Sciatic nerve (tissue), 2 donors: Measurements from ENCODE around the gene BCAS4. TPM values are rescaled to one million over a fixed set of nuclear protein-coding genes. Genes with fewer than 3 reads are reported as not detected.

ENCODE experiments used
- ATAC-seq: fragments of 200-7000 bp; cut with Tn5 transposase; one replicate; pipeline ENCODE4 v1.9.1; 2020; ENCODE audit warnings: mild to moderate bottlenecking, moderate library complexity
- DNase-seq: peaks from one replicate; pipeline ENCODE4 v3.0.0-alpha.2; 2020; ENCODE audit warnings: low spot score
- intact Hi-C: fragments of 100-400 bp; cut with DNase I; formaldehyde crosslinking; loops from one replicate; pipeline ENCODE4 v1.14.2; 2022
- total RNA-seq: library from RNA; stranded (reverse); fragmentation: NEBNext Ultra II Directional; extraction: Animal tissue kit (Norgen Biotek cat#: 25700); gene quantifications from one replicate; pipeline ENCODE4 v1.2.1, GENCODE V29; 2021
- donor health status: DM: no; HTN: no; CAD: no.
- donor health status: DM: no; HTN: no; CAD: no.

BCAS4 gene
- total RNA-seq, 1 donor from 2014 or later = 4.8 TPM

GRCh38 chr20:50815162-50815989 lies 20.5 kb downstream of the BCAS4 start:
- DNase-seq = no peak
- intact Hi-C loops = no loop called here
- ATAC-seq = peak; percentile 67

- no peak for DNase-seq
- ATAC-seq = no peak
- intact Hi-C loops = no loop called here
These were observed 22.9 kb downstream of the BCAS4 start for GRCh38 chr20:50817776-50818172.

GRCh38 chr20:50819349-50819748 lies 24.5 kb downstream of the BCAS4 start:
- DNase-seq (no peak), ATAC-seq (no peak)

GRCh38 chr20:50820515-50821256 lies 25.8 kb downstream of the BCAS4 start:
- DNase-seq = no peak
- no peak for ATAC-seq
- intact Hi-C loops = no loop called here

More at GRCh38 chr20:50819349-50819748, 24.5 kb downstream of the BCAS4 start:
- intact Hi-C loops = no loop called here

- DNase-seq (no peak), ATAC-seq (no peak)
- intact Hi-C loops = no loop called here
These were observed 26.5 kb downstream of the BCAS4 start for GRCh38 chr20:50821257-50821921.

GRCh38 chr20:50821994-50822393 lies 27.1 kb downstream of the BCAS4 start:
- ATAC-seq (no peak), DNase-seq (no peak)
- intact Hi-C loops = no loop called here

GRCh38 chr20:50823319-50823718 lies 28.5 kb downstream of the BCAS4 start:
- intact Hi-C loops = no loop called here
- ATAC-seq (no peak), DNase-seq (no peak)

- DNase-seq = peak; percentile 68
- intact Hi-C loops = no loop called here
- peak; percentile 63 for ATAC-seq
These were observed 29.3 kb downstream of the BCAS4 start for GRCh38 chr20:50824137-50824536.

GRCh38 chr20:50826121-50826520 lies 31.3 kb downstream of the BCAS4 start:
- ATAC-seq (peak; percentile 52), DNase-seq (no peak)
- intact Hi-C loops = no loop called here

GRCh38 chr20:50828363-50829136 lies 33.7 kb downstream of the BCAS4 start:
- intact Hi-C loops = no loop called here
- DNase-seq (no peak), ATAC-seq (no peak)

GRCh38 chr20:50831622-50832021 lies 36.8 kb downstream of the BCAS4 start:
- intact Hi-C loops = no loop called here
- ATAC-seq (no peak), DNase-seq (no peak)

GRCh38 chr20:50834599-50835005 lies 39.7 kb downstream of the BCAS4 start:
- DNase-seq (no peak), ATAC-seq (no peak)
- intact Hi-C loops = no loop called here

- ATAC-seq (peak; percentile 49), DNase-seq (no peak)
- intact Hi-C loops = no loop called here
These were observed 42.9 kb downstream of the BCAS4 start for GRCh38 chr20:50837532-50838321.

GRCh38 chr20:50838322-50838625 lies 43.4 kb downstream of the BCAS4 start:
- ATAC-seq (no peak), DNase-seq (no peak)
- intact Hi-C loops = no loop called here

- no peak for ATAC-seq
- DNase-seq = no peak
- intact Hi-C loops = no loop called here
These were observed 44.0 kb downstream of the BCAS4 start for GRCh38 chr20:50838707-50839385.

GRCh38 chr20:50842821-50843220 lies 48.0 kb downstream of the BCAS4 start:
- intact Hi-C loops = no loop called here
- ATAC-seq (no peak), DNase-seq (no peak)

GRCh38 chr20:50843331-50844276 lies 48.7 kb downstream of the BCAS4 start:
- intact Hi-C loops = no loop called here
- DNase-seq = no peak

More at GRCh38 chr20:50843331-50844276, 48.7 kb downstream of the BCAS4 start:
- no peak for ATAC-seq
